ENCODE results near the gene USP30. TPM values are rescaled to one million over a fixed set of nuclear protein-coding genes. Genes with fewer than 3 reads are reported as not detected.

Gene USP30
- total and polyA plus RNA-seq, 9 of the 15 experiments (the other 6 are each of a cell fraction or from before 2014, with no cell fraction given): 1.4 to 15.2 (median 7.0) TPM

DNA sequence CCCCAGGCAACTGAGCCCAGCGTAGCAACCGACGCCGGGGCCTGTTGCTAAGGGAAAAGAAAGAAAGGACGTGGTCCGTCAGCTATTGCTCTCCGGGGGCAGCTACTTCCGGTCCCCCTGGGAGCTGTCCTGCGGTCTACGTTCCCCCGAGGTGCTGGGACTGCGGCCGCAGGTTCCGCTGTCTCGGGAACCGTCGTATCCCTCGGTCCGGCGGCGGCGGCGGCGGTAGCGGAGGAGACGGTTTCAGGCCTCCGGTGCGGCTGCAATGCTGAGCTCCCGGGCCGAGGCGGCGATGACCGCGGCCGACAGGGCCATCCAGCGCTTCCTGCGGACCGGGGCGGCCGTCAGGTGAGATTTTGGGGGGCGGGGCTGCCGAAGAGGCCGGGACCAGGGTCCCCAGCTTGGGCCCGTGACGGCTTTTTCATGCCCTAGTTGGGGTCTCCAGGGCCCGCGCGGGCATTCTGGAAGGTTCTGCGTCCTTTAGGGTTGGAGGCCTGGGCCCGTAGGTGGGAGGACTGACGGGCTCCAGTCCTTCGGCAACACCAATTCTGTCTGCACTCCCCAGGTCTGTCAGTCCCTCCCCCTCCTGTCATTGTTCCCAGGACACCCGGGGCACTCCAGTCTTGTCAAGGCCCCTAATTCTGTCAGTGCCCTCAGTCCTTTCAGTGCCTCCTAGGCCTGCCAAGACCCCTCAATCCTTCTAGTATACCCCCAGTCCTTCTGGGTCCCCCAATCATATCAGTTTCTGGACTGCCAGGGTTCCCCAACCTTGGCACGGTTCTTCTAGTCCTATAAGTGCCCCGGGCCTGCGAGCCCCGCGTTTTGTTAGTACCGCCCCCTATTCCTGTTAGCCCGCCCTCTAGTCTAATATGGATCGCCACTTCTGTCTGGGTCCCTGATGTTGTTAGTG is at the start of gene USP30 (continued):
- TF ChIP-seq, protein P1, sequence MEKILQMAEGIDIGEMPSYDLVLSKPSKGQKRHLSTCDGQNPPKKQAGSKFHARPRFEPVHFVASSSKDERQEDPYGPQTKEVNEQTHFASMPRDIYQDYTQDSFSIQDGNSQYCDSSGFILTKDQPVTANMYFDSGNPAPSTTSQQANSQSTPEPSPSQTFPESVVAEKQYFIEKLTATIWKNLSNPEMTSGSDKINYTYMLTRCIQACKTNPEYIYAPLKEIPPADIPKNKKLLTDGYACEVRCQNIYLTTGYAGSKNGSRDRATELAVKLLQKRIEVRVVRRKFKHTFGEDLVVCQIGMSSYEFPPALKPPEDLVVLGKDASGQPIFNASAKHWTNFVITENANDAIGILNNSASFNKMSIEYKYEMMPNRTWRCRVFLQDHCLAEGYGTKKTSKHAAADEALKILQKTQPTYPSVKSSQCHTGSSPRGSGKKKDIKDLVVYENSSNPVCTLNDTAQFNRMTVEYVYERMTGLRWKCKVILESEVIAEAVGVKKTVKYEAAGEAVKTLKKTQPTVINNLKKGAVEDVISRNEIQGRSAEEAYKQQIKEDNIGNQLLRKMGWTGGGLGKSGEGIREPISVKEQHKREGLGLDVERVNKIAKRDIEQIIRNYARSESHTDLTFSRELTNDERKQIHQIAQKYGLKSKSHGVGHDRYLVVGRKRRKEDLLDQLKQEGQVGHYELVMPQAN (IDR thresholded peaks at IDR 0.05; ENCODE audit: borderline replicate concordance): peak; percentile 68
- TF ChIP-seq, protein P2, sequence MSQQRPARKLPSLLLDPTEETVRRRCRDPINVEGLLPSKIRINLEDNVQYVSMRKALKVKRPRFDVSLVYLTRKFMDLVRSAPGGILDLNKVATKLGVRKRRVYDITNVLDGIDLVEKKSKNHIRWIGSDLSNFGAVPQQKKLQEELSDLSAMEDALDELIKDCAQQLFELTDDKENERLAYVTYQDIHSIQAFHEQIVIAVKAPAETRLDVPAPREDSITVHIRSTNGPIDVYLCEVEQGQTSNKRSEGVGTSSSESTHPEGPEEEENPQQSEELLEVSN (IDR thresholded peaks at IDR 0.05; ENCODE audit: borderline replicate concordance in 1 of 2, extremely low read depth in 1 of 2, insufficient read depth in 1 of 2, insufficient read length in 1 of 2, low read depth in 1 of 2, low read length in 1 of 2, poor library complexity in 1 of 2, severe bottlenecking in 1 of 2): no peak
- TF ChIP-seq CTCF (IDR thresholded peaks at IDR 0.05 in 2 of 3, conservative IDR thresholded peaks at IDR 0.05 in 1 of 3; ENCODE audit: insufficient read depth in 2 of 3, low read depth in 1 of 3, low read length in 3 of 3) (no peak), TARDBP (IDR thresholded peaks at IDR 0.05) (peak; percentile 82; the same call in 1 of the 2 replicates), FOXO4 (CRISPR knock-in tag; IDR thresholded peaks at IDR 0.05) (no peak), SMAD4 (CRISPR knock-in tag; conservative IDR thresholded peaks at IDR 0.05) (peak; percentile 80), GABPB1 (CRISPR knock-in tag; IDR thresholded peaks at IDR 0.05) (peak; percentile 100), ZNF347 (CRISPR knock-in tag; IDR thresholded peaks at IDR 0.05; ENCODE audit: low read depth) (no peak), ARID2 (IDR thresholded peaks at IDR 0.05) (no peak), E2F1 (CRISPR knock-in tag; IDR thresholded peaks at IDR 0.05) (0 out of 2 replicates have a peak, but pooled peaks have one; percentile 49), ELF4 (CRISPR knock-in tag; IDR thresholded peaks at IDR 0.05) (no peak), ETS1 (conservative IDR thresholded peaks at IDR 0.05; ENCODE audit: control insufficient read depth, low read depth, low read length) (0 out of 2 replicates have a peak, but pooled peaks have one; percentile 68), MYBL2 (IDR thresholded peaks at IDR 0.05; ENCODE audit: low read depth) (no peak), MYBL2 (CRISPR knock-in tag; IDR thresholded peaks at IDR 0.05; ENCODE audit: borderline replicate concordance) (no peak), PHB2 (IDR thresholded peaks at IDR 0.05; ENCODE audit: low read depth) (no peak), GATAD2A (IDR thresholded peaks at IDR 0.05) (no peak)
- TF ChIP-seq, protein P3, sequence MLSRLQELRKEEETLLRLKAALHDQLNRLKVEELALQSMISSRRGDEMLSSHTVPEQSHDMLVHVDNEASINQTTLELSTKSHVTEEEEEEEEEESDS (CRISPR knock-in tag; IDR thresholded peaks at IDR 0.05): no peak

Data from K562 (cell line).